ENCODE results near the gene HBD.

DNA sequence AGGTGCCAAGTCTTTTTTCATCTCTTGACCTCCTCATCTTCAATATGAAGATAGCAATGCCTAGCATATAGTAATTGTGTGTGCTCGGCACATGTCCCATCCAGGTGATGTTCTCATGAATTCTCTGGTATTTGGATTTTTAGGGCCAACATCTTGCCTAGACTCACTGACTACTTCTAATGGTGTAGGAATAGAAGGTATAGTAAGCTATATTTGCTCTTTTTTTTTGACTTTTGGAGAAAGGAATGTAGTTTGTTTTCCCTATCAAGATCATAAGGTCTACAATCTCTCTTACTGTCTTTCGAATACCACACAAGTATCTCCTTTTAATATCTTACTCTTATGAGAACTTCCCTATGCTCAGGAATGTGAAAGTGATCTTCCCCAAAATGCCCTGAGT lies 3.2 kb downstream of the HBD start:
- TF ChIP-seq, protein P1, sequence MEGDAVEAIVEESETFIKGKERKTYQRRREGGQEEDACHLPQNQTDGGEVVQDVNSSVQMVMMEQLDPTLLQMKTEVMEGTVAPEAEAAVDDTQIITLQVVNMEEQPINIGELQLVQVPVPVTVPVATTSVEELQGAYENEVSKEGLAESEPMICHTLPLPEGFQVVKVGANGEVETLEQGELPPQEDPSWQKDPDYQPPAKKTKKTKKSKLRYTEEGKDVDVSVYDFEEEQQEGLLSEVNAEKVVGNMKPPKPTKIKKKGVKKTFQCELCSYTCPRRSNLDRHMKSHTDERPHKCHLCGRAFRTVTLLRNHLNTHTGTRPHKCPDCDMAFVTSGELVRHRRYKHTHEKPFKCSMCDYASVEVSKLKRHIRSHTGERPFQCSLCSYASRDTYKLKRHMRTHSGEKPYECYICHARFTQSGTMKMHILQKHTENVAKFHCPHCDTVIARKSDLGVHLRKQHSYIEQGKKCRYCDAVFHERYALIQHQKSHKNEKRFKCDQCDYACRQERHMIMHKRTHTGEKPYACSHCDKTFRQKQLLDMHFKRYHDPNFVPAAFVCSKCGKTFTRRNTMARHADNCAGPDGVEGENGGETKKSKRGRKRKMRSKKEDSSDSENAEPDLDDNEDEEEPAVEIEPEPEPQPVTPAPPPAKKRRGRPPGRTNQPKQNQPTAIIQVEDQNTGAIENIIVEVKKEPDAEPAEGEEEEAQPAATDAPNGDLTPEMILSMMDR (IDR thresholded peaks at IDR 0.05): no peak
- TF ChIP-seq POLR2A (IDR thresholded peaks at IDR 0.05; ENCODE audit: low read depth): no peak
- no peak for TF ChIP-seq POLR2AphosphoS5 (IDR thresholded peaks at IDR 0.05)
- TF ChIP-seq EP300 (IDR thresholded peaks at IDR 0.05): no peak
